ENCODE results near the gene EPS15.
"Not testable (repeated sequence)": the region's sequence is repeated elsewhere in the genome, so short reads cannot be mapped to it uniquely, and the experiment has no call there.

Gene EPS15

GRCh38 chr1:51514733-51515132, 4.3 kb downstream of the EPS15 start:
- no peak for DNase-seq

GRCh38 chr1:51512606-51513005, 6.5 kb downstream of the EPS15 start:
- no peak for DNase-seq

- DNase-seq = no peak
These were observed 6.9 kb downstream of the EPS15 start for GRCh38 chr1:51512120-51512519.

- DNase-seq = no peak
These were observed 9.3 kb downstream of the EPS15 start for GRCh38 chr1:51509773-51510172.

- no peak for DNase-seq
These were observed 12.5 kb downstream of the EPS15 start for GRCh38 chr1:51506537-51506936.

GRCh38 chr1:51504806-51505525, 14.1 kb downstream of the EPS15 start:
- no peak for DNase-seq

GRCh38 chr1:51501218-51501630, 17.8 kb downstream of the EPS15 start:
- DNase-seq = not testable (repeated sequence)

- DNase-seq = no peak
These were observed 19.4 kb downstream of the EPS15 start for GRCh38 chr1:51499694-51500093.

GRCh38 chr1:51498924-51499323, 20.1 kb downstream of the EPS15 start:
- no peak for DNase-seq

- no peak for DNase-seq
These were observed 21.7 kb downstream of the EPS15 start for GRCh38 chr1:51497340-51497739.

- no peak for DNase-seq
These were observed 24.8 kb downstream of the EPS15 start for GRCh38 chr1:51494138-51494830.

GRCh38 chr1:51491166-51491981, 27.7 kb downstream of the EPS15 start:
- no peak for DNase-seq

- DNase-seq = no peak
These were observed 29.6 kb downstream of the EPS15 start for GRCh38 chr1:51489472-51489871.

GRCh38 chr1:51488372-51489050, 30.6 kb downstream of the EPS15 start:
- no peak for DNase-seq

- DNase-seq = no peak
These were observed 31.4 kb downstream of the EPS15 start for GRCh38 chr1:51487628-51488027.

GRCh38 chr1:51484591-51484990, 34.5 kb downstream of the EPS15 start:
- DNase-seq = no peak

GRCh38 chr1:51482881-51483280, 36.2 kb downstream of the EPS15 start:
- DNase-seq = no peak

GRCh38 chr1:51474832-51475620, 44.0 kb downstream of the EPS15 start:
- not testable (repeated sequence) for DNase-seq

- DNase-seq = no peak
These were observed 45.5 kb downstream of the EPS15 start for GRCh38 chr1:51473331-51474115.

- DNase-seq = no peak
These were observed 46.7 kb downstream of the EPS15 start for GRCh38 chr1:51472359-51472758.

- no peak for DNase-seq
These were observed 49.5 kb downstream of the EPS15 start for GRCh38 chr1:51469518-51469917.

All from activated gamma-delta T cell (primary cell).